Measurements from ENCODE around the gene CTNND2.

Gene CTNND2

GRCh38 chr5:11642438-11642837 lies 261.8 kb downstream of the CTNND2 start:
- H3K36me3 ChIP-seq (ENCODE audit: insufficient read depth, low read length) = no peaks in the 10 kb centered on the region

GRCh38 chr5:11640158-11640873 lies 263.9 kb downstream of the CTNND2 start:
- Histone ChIP-seq H4K20me1 (ENCODE audit: insufficient read depth, low read length) (no peaks in the 10 kb centered on the region), H3K9me3 (ENCODE audit: insufficient read depth, low read length, severe bottlenecking) (no peaks in the 10 kb centered on the region), H3K27ac (ENCODE audit: low read length) (no peak overlapping the region), H3K4me3 (ENCODE audit: low read depth in 1 of 2, low read length in 2 of 2) (no peak overlapping the region), H3K4me2 (ENCODE audit: insufficient read depth, low read length) (no peak overlapping the region), H3K9ac (ENCODE audit: low read depth, low read length) (no peak overlapping the region), H3K27me3 (ENCODE audit: insufficient read depth, low read length, poor library complexity) (no peaks in the 10 kb centered on the region), H3K36me3 (ENCODE audit: insufficient read depth, low read length) (no peaks in the 10 kb centered on the region), H3K4me1 (ENCODE audit: insufficient read depth, low read length) (no peaks in the 10 kb centered on the region), H2AFZ (ENCODE audit: low read depth, low read length) (no peak overlapping the region), H3K79me2 (ENCODE audit: insufficient read depth, low read length) (no peaks in the 10 kb centered on the region)
- no peak for TF ChIP-seq EZH2 (IDR thresholded peaks at IDR 0.05; ENCODE audit: borderline replicate concordance, low read depth, low read length, severe bottlenecking)
- no peak for TF ChIP-seq CTCF (IDR thresholded peaks at IDR 0.05; ENCODE audit: borderline replicate concordance, extremely low read depth, low read length, poor library complexity, severe bottlenecking)
- no peak for DNase-seq
- no peak for ATAC-seq (ENCODE audit: insufficient read depth, low read depth)

More at GRCh38 chr5:11642438-11642837, 261.8 kb downstream of the CTNND2 start:
- DNase-seq (no peak), ATAC-seq (ENCODE audit: insufficient read depth, low read depth) (no peak)
- H3K79me2 ChIP-seq (ENCODE audit: insufficient read depth, low read length) = no peaks in the 10 kb centered on the region
- H3K4me3 ChIP-seq (ENCODE audit: low read depth in 1 of 2, low read length in 2 of 2) = no peak overlapping the region
- no peaks in the 10 kb centered on the region for H3K4me1 ChIP-seq (ENCODE audit: insufficient read depth, low read length)
- no peak overlapping the region for H2AFZ ChIP-seq (ENCODE audit: low read depth, low read length)
- H4K20me1 ChIP-seq (ENCODE audit: insufficient read depth, low read length) = no peaks in the 10 kb centered on the region
- H3K9ac ChIP-seq (ENCODE audit: low read depth, low read length) = no peak overlapping the region
- no peak overlapping the region for H3K4me2 ChIP-seq (ENCODE audit: insufficient read depth, low read length)
- H3K27ac ChIP-seq (ENCODE audit: low read length) = no peak overlapping the region
- no peaks in the 10 kb centered on the region for H3K9me3 ChIP-seq (ENCODE audit: insufficient read depth, low read length, severe bottlenecking)
- no peaks in the 10 kb centered on the region for H3K27me3 ChIP-seq (ENCODE audit: insufficient read depth, low read length, poor library complexity)
- TF ChIP-seq EZH2 (IDR thresholded peaks at IDR 0.05; ENCODE audit: borderline replicate concordance, low read depth, low read length, severe bottlenecking) (no peak), CTCF (IDR thresholded peaks at IDR 0.05; ENCODE audit: borderline replicate concordance, extremely low read depth, low read length, poor library complexity, severe bottlenecking) (no peak)

GRCh38 chr5:11622785-11623184 lies 281.5 kb downstream of the CTNND2 start:
- no peak for DNase-seq
- Histone ChIP-seq H3K9me3 (ENCODE audit: insufficient read depth, low read length, severe bottlenecking) (peaks cover 2% of the 10 kb centered on the region), H4K20me1 (ENCODE audit: insufficient read depth, low read length) (no peaks in the 10 kb centered on the region), H3K4me2 (ENCODE audit: insufficient read depth, low read length) (no peak overlapping the region), H3K4me3 (ENCODE audit: low read depth in 1 of 2, low read length in 2 of 2) (no peak overlapping the region), H3K36me3 (ENCODE audit: insufficient read depth, low read length) (no peaks in the 10 kb centered on the region), H3K27ac (ENCODE audit: low read length) (no peak overlapping the region), H3K9ac (ENCODE audit: low read depth, low read length) (no peak overlapping the region), H3K79me2 (ENCODE audit: insufficient read depth, low read length) (no peaks in the 10 kb centered on the region), H3K27me3 (ENCODE audit: insufficient read depth, low read length, poor library complexity) (no peaks in the 10 kb centered on the region), H2AFZ (ENCODE audit: low read depth, low read length) (no peak overlapping the region), H3K4me1 (ENCODE audit: insufficient read depth, low read length) (no peaks in the 10 kb centered on the region)
- ATAC-seq (ENCODE audit: insufficient read depth, low read depth) = no peak
- TF ChIP-seq CTCF (IDR thresholded peaks at IDR 0.05; ENCODE audit: borderline replicate concordance, extremely low read depth, low read length, poor library complexity, severe bottlenecking) (no peak), EZH2 (IDR thresholded peaks at IDR 0.05; ENCODE audit: borderline replicate concordance, low read depth, low read length, severe bottlenecking) (no peak)

Data from DND-41 (cell line).